ENCODE measurements around the gene ZNF280C.
"Not testable (repeated sequence)": the region's sequence is repeated elsewhere in the genome, so short reads cannot be mapped to it uniquely, and the experiment has no call there.

Gene ZNF280C

DNA sequence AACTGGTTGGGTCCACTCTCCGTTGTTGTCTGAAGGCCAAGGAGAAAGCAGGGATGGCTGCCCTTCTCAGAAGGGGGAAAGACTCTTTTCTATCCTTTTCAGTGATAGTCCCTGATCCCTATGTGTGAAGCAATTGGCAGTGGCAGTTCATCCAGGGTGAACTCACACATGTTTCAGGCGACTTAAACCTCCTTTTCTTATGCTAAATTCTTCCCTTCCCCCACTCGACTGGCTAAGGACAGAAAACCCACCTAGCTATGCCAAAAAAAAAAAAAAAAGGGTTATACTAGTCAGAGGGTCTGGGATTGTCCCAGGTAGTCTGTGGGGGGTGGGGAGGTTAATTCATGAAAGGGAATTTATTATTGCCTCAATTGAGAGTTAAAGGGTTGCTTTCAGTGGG is 12.2 kb upstream of the ZNF280C start (continued):
- TF ChIP-seq SP3 (tag by site-specific recombination; IDR thresholded peaks at IDR 0.05): no peak
- TF ChIP-seq ZNF311 (tag by site-specific recombination; IDR thresholded peaks at IDR 0.05; ENCODE audit: borderline replicate concordance): no peak
- TF ChIP-seq, protein P1, sequence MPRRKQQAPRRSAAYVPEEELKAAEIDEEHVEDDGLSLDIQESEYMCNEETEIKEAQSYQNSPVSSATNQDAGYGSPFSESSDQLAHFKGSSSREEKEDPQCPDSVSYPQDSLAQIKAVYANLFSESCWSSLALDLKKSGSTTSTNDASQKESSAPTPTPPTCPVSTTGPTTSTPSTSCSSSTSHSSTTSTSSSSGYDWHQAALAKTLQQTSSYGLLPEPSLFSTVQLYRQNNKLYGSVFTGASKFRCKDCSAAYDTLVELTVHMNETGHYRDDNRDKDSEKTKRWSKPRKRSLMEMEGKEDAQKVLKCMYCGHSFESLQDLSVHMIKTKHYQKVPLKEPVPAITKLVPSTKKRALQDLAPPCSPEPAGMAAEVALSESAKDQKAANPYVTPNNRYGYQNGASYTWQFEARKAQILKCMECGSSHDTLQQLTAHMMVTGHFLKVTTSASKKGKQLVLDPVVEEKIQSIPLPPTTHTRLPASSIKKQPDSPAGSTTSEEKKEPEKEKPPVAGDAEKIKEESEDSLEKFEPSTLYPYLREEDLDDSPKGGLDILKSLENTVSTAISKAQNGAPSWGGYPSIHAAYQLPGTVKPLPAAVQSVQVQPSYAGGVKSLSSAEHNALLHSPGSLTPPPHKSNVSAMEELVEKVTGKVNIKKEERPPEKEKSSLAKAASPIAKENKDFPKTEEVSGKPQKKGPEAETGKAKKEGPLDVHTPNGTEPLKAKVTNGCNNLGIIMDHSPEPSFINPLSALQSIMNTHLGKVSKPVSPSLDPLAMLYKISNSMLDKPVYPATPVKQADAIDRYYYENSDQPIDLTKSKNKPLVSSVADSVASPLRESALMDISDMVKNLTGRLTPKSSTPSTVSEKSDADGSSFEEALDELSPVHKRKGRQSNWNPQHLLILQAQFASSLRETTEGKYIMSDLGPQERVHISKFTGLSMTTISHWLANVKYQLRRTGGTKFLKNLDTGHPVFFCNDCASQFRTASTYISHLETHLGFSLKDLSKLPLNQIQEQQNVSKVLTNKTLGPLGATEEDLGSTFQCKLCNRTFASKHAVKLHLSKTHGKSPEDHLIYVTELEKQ (tag by site-specific recombination; IDR thresholded peaks at IDR 0.05; ENCODE audit: borderline replicate concordance): no peak
- no peak for TF ChIP-seq ZBTB7A (tag by site-specific recombination; IDR thresholded peaks at IDR 0.05; ENCODE audit: low read depth)

DNA sequence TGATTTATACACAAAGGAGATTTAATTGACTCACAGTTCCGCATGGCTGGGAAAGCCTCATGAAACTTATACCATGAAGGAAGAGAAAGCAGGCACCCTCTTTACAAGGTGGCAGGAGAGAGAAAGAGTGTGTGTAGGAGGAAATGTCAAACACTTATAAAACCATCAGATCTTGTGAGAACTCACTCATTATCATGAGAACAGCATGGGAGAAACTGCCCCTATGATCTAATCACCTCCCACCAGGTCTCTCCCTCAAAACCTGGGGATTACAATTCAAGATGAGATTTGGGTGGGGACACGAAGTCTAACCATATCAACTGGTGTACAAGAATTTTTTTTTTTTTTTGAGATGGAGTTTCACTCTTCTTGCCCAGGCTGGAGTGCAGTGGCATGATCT is 3.6 kb upstream of the ZNF280C start:
- POLR2A ChIA-PET; CTCF ChIA-PET; H3K4me1 ChIP-seq (ENCODE audit: control insufficient read depth, insufficient read depth, low read length); H3K9me3 ChIP-seq (ENCODE audit: control insufficient read depth, insufficient read depth, low read depth, low read length); H3K36me3 ChIP-seq (ENCODE audit: control insufficient read depth in 2 of 2, insufficient read depth in 1 of 2, low read length in 2 of 2); H3K4me3 ChIP-seq (ENCODE audit: low read depth, low read length); H3K27ac ChIP-seq (ENCODE audit: extremely low read depth, low read depth, low read length): not testable (repeated sequence)
- TF ChIP-seq EGR2 (tag by site-specific recombination; IDR thresholded peaks at IDR 0.05; ENCODE audit: low read depth) (peak; percentile 34; the same call in 1 of the 2 replicates), ZFHX2 (tag by site-specific recombination; conservative IDR thresholded peaks at IDR 0.05) (peak; percentile 66)
- TF ChIP-seq, protein P2, sequence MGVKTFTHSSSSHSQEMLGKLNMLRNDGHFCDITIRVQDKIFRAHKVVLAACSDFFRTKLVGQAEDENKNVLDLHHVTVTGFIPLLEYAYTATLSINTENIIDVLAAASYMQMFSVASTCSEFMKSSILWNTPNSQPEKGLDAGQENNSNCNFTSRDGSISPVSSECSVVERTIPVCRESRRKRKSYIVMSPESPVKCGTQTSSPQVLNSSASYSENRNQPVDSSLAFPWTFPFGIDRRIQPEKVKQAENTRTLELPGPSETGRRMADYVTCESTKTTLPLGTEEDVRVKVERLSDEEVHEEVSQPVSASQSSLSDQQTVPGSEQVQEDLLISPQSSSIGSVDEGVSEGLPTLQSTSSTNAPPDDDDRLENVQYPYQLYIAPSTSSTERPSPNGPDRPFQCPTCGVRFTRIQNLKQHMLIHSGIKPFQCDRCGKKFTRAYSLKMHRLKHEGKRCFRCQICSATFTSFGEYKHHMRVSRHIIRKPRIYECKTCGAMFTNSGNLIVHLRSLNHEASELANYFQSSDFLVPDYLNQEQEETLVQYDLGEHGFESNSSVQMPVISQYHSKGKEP (tag by site-specific recombination; IDR thresholded peaks at IDR 0.05): peak; percentile 77

DNA sequence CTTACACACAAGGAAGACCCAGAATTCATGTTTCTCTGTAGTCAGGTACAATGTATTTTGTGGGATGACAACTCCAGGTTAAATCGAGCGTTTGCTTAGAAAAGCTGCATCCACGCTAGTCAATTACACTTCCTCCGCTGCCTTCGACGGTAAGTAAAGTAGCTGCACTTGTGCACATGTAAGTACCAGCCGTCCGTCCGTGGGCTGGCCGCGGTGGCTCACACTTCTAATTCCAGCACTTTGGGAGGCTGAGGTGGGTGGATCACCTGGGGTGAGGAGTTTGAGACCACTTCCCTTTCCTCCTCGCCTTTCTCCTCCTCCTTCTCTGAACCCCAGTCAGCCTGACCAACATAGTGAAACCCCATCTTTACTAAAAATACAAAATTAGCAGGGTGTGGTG is 692 bp upstream of the ZNF280C start:
- H3K4me1 ChIP-seq (ENCODE audit: control insufficient read depth, insufficient read depth, low read length); H3K36me3 ChIP-seq (ENCODE audit: control insufficient read depth in 2 of 2, insufficient read depth in 1 of 2, low read length in 2 of 2); H3K4me3 ChIP-seq (ENCODE audit: low read depth, low read length); H3K9me3 ChIP-seq (ENCODE audit: control insufficient read depth, insufficient read depth, low read depth, low read length); H3K27ac ChIP-seq (ENCODE audit: extremely low read depth, low read depth, low read length): not testable (repeated sequence)
- POLR2A ChIA-PET: interaction anchor here (0.9 to 1.5 kb wide), 4 partner anchors 22 to 161 kb away, joined by 3 to 5 read pairs (median 3); partner anchors contain the start of gene SLC25A14
- CTCF ChIA-PET: interaction anchor here (0.9 kb wide), 1 partner anchor 75 kb away, joined by 3 read pairs; no protein-coding TSS in a partner anchor

DNA sequence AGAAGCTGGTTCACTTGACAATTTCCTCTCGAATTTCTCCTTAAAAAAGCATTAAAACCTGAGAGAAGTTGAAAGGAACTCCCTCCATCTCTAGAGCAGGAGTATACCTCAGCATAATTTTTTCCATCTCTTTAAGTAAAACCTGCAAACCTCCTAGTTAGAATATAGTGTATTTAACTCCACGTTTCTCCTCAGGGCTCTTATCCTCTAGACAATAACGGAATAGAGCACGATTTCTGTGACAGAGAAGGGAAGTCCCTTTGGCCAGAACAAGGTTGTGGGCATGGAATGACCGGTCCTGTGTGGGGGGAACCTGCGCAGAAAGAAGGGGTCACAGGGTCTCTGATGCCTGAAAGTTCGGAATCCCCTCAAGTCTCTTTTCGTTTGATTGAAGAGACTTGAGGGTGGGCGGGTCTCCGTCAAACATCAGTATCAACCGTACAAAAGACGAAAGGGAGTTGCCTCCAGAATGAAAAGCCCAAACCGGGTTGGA is 697 bp downstream of the ZNF280C start:
- POLR2A ChIA-PET: interaction anchor here (0.6 to 1.5 kb wide), 4 partner anchors 15 to 97 kb away, joined by 3 to 5 read pairs (median 3); partner anchors contain the start of gene SLC25A14
- no peaks in the 10 kb centered on the region for H3K36me3 ChIP-seq (ENCODE audit: control insufficient read depth in 2 of 2, insufficient read depth in 1 of 2, low read length in 2 of 2)
- peak overlapping the region; percentile 84 for H3K27ac ChIP-seq (ENCODE audit: extremely low read depth, low read depth, low read length)
- peak overlapping the region; percentile 57 for H3K4me3 ChIP-seq (ENCODE audit: low read depth, low read length)
- no peaks in the 10 kb centered on the region for H3K9me3 ChIP-seq (ENCODE audit: control insufficient read depth, insufficient read depth, low read depth, low read length)
- H3K4me1 ChIP-seq (ENCODE audit: control insufficient read depth, insufficient read depth, low read length): no peaks in the 10 kb centered on the region; the same call in 1 of the 2 replicates
- CTCF ChIA-PET: interaction anchor here (0.6 kb wide), 1 partner anchor 194 kb away, joined by 3 read pairs; no protein-coding TSS in a partner anchor
- TF ChIP-seq ZNF626 (tag by site-specific recombination; IDR thresholded peaks at IDR 0.05): no peak
- TF ChIP-seq MEIS1 (CRISPR knock-in tag; IDR thresholded peaks at IDR 0.05; ENCODE audit: borderline replicate concordance): no peak
- TF ChIP-seq ZNF48 (tag by site-specific recombination; IDR thresholded peaks at IDR 0.05): no peak
- no peak for TF ChIP-seq ZNF558 (tag by site-specific recombination; IDR thresholded peaks at IDR 0.05)
- no peak for TF ChIP-seq ZNF10 (tag by site-specific recombination; IDR thresholded peaks at IDR 0.05)
- TF ChIP-seq ZNF23 (tag by site-specific recombination; IDR thresholded peaks at IDR 0.05; ENCODE audit: borderline replicate concordance): no peak
- TF ChIP-seq, protein P3, sequence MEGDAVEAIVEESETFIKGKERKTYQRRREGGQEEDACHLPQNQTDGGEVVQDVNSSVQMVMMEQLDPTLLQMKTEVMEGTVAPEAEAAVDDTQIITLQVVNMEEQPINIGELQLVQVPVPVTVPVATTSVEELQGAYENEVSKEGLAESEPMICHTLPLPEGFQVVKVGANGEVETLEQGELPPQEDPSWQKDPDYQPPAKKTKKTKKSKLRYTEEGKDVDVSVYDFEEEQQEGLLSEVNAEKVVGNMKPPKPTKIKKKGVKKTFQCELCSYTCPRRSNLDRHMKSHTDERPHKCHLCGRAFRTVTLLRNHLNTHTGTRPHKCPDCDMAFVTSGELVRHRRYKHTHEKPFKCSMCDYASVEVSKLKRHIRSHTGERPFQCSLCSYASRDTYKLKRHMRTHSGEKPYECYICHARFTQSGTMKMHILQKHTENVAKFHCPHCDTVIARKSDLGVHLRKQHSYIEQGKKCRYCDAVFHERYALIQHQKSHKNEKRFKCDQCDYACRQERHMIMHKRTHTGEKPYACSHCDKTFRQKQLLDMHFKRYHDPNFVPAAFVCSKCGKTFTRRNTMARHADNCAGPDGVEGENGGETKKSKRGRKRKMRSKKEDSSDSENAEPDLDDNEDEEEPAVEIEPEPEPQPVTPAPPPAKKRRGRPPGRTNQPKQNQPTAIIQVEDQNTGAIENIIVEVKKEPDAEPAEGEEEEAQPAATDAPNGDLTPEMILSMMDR (tag by site-specific recombination; IDR thresholded peaks at IDR 0.05): no peak
- TF ChIP-seq KLF9 (tag by site-specific recombination; IDR thresholded peaks at IDR 0.05; ENCODE audit: low read depth): no peak
- TF ChIP-seq ZNF324 (tag by site-specific recombination; IDR thresholded peaks at IDR 0.05): no peak
- TF ChIP-seq, protein P4, sequence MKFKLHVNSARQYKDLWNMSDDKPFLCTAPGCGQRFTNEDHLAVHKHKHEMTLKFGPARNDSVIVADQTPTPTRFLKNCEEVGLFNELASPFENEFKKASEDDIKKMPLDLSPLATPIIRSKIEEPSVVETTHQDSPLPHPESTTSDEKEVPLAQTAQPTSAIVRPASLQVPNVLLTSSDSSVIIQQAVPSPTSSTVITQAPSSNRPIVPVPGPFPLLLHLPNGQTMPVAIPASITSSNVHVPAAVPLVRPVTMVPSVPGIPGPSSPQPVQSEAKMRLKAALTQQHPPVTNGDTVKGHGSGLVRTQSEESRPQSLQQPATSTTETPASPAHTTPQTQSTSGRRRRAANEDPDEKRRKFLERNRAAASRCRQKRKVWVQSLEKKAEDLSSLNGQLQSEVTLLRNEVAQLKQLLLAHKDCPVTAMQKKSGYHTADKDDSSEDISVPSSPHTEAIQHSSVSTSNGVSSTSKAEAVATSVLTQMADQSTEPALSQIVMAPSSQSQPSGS (tag by site-specific recombination; IDR thresholded peaks at IDR 0.05; ENCODE audit: low read depth): no peak
- no peak for TF ChIP-seq ZNF146 (tag by site-specific recombination; IDR thresholded peaks at IDR 0.05)
- no peak for TF ChIP-seq ZNF37A (tag by site-specific recombination; IDR thresholded peaks at IDR 0.05)
- TF ChIP-seq MYNN (tag by site-specific recombination; IDR thresholded peaks at IDR 0.05; ENCODE audit: borderline replicate concordance): no peak
- TF ChIP-seq GLIS2 (tag by site-specific recombination; IDR thresholded peaks at IDR 0.05): no peak

All from HEK293 (cell line).